ENCODE results near the gene BABAM2. TPM values are rescaled to one million over a fixed set of nuclear protein-coding genes. Genes with fewer than 3 reads are reported as not detected.

The BABAM2 gene
- total and polyA plus RNA-seq, 2 experiments from 2014 or later, result 17.8 to 21.5 TPM

- no peak for TF ChIP-seq JUNB (IDR thresholded peaks at IDR 0.05; ENCODE audit: unreplicated experiment)
- no peak for TF ChIP-seq POLR2AphosphoS5 (IDR thresholded peaks at IDR 0.05; ENCODE audit: low read depth)
- TF ChIP-seq STAT1 (IDR thresholded peaks at IDR 0.05; ENCODE audit: unreplicated experiment), result no peak
- TF ChIP-seq, protein P1, sequence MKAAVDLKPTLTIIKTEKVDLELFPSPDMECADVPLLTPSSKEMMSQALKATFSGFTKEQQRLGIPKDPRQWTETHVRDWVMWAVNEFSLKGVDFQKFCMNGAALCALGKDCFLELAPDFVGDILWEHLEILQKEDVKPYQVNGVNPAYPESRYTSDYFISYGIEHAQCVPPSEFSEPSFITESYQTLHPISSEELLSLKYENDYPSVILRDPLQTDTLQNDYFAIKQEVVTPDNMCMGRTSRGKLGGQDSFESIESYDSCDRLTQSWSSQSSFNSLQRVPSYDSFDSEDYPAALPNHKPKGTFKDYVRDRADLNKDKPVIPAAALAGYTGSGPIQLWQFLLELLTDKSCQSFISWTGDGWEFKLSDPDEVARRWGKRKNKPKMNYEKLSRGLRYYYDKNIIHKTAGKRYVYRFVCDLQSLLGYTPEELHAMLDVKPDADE (IDR thresholded peaks at IDR 0.05), result no peak
- TF ChIP-seq, protein P2, sequence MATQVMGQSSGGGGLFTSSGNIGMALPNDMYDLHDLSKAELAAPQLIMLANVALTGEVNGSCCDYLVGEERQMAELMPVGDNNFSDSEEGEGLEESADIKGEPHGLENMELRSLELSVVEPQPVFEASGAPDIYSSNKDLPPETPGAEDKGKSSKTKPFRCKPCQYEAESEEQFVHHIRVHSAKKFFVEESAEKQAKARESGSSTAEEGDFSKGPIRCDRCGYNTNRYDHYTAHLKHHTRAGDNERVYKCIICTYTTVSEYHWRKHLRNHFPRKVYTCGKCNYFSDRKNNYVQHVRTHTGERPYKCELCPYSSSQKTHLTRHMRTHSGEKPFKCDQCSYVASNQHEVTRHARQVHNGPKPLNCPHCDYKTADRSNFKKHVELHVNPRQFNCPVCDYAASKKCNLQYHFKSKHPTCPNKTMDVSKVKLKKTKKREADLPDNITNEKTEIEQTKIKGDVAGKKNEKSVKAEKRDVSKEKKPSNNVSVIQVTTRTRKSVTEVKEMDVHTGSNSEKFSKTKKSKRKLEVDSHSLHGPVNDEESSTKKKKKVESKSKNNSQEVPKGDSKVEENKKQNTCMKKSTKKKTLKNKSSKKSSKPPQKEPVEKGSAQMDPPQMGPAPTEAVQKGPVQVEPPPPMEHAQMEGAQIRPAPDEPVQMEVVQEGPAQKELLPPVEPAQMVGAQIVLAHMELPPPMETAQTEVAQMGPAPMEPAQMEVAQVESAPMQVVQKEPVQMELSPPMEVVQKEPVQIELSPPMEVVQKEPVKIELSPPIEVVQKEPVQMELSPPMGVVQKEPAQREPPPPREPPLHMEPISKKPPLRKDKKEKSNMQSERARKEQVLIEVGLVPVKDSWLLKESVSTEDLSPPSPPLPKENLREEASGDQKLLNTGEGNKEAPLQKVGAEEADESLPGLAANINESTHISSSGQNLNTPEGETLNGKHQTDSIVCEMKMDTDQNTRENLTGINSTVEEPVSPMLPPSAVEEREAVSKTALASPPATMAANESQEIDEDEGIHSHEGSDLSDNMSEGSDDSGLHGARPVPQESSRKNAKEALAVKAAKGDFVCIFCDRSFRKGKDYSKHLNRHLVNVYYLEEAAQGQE (IDR thresholded peaks at IDR 0.05; ENCODE audit: unreplicated experiment), result no peak
- no peak for TF ChIP-seq ZNF114 (CRISPR knock-in tag; IDR thresholded peaks at IDR 0.05)
Observed at GRCh38 chr2:27887830-27888229, 2.7 kb upstream of the BABAM2 start (continued).

DNA sequence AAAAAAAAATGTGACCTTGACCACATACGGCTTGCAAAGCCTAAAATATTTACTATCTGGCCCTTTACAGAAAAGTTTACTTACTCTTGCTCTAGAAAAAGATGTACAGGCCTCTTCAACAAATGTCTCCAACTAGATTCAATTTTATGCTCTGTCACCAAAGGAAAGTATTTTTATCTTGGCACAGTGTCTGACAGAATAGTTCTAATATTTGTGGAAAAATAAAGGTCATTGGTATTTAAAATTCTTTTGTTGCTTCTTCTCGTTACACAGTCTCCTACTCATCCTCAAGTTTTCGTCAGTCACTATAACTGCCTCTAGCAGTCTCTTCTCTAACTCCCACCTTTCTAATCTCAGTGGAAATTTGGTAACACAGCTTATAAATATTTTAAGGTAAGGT lies 1.7 kb upstream of the BABAM2 start:
- DNase-seq (ENCODE audit: low spot score) (no peak), ATAC-seq (no peak)
- Histone ChIP-seq H3K36me3 (ENCODE audit: insufficient read depth) (no peaks in the 10 kb centered on the region), H4K20me1 (replicated peaks; ENCODE audit: insufficient read depth) (no peaks in the 10 kb centered on the region), H3K4me3 (no peak overlapping the region), H3K79me2 (replicated peaks; ENCODE audit: insufficient read depth) (peaks cover 12% of the 10 kb centered on the region), H3F3A (replicated peaks; ENCODE audit: low read depth) (peaks cover 8% of the 10 kb centered on the region; the same call in 1 of the 2 replicates), H3K27me3 (ENCODE audit: insufficient read depth) (no peaks in the 10 kb centered on the region), H3K4me2 (no peak overlapping the region), H3K9me2 (ENCODE audit: insufficient read depth) (no peaks in the 10 kb centered on the region), H3K27ac (ENCODE audit: low read depth) (no peak overlapping the region), H2AFZ (no peak overlapping the region), H3K4me1 (ENCODE audit: insufficient read depth) (peaks cover 5% of the 10 kb centered on the region; the same call in 1 of the 2 replicates)
- Mint-ChIP-seq H3K27ac (no peak overlapping the region), H3K36me3 (ENCODE audit: low read depth) (peaks cover 2% of the 10 kb centered on the region; the same call in 1 of the 3 replicates), H3K9me3 (no peaks in the 10 kb centered on the region), H3K4me3 (no peak overlapping the region), H3K27me3 (ENCODE audit: insufficient read depth, low read depth, poor library complexity) (peaks cover 9% of the 10 kb centered on the region), H3K4me1 (peaks cover 3% of the 10 kb centered on the region; the same call in 1 of the 3 replicates)
- TF ChIP-seq NANOG (IDR thresholded peaks at IDR 0.05; ENCODE audit: borderline replicate concordance) (no peak), ZNF114 (CRISPR knock-in tag; IDR thresholded peaks at IDR 0.05) (no peak), CREB1 (CRISPR knock-in tag; IDR thresholded peaks at IDR 0.05; ENCODE audit: low read depth) (no peak), JUNB (IDR thresholded peaks at IDR 0.05; ENCODE audit: unreplicated experiment) (no peak), POLR2AphosphoS5 (IDR thresholded peaks at IDR 0.05; ENCODE audit: low read depth) (no peak), CTCF (conservative IDR thresholded peaks at IDR 0.05; ENCODE audit: low read depth in 2 of 2) (no peak), EZH2phosphoT487 (IDR thresholded peaks at IDR 0.05; ENCODE audit: unreplicated experiment) (no peak), ZNF462 (CRISPR knock-in tag; IDR thresholded peaks at IDR 0.05) (no peak)
